Subcutaneous abdominal adipose tissue (tissue), 5 donors: ENCODE results near the gene KLHL25.

Source experiments
- H3K27ac ChIP-seq: one replicate; pipeline ENCODE4 v1.7.0; 2013; ENCODE audit warnings: low read depth, mild to moderate bottlenecking, inconsistent platforms, low read length, moderate library complexity
- H3K27me3 ChIP-seq, 5 donors: one replicate each; pipeline ENCODE4 v1.7.0; 2013; ENCODE audit warnings: low read length in 5 of 5, inconsistent platforms in 1 of 5; ENCODE audit not compliant: control insufficient read depth in 5 of 5, insufficient read depth in 4 of 5
- H3K36me3 ChIP-seq, 5 donors: one replicate each; pipeline ENCODE4 v1.7.0; 2013; ENCODE audit warnings: low read length in 5 of 5; ENCODE audit not compliant: control insufficient read depth in 5 of 5, insufficient read depth in 5 of 5
- H3K4me1 ChIP-seq, 5 donors: one replicate each; pipeline ENCODE4 v1.7.0; 2013; ENCODE audit warnings: low read length in 5 of 5, mild to moderate bottlenecking in 3 of 5, moderate library complexity in 1 of 5; ENCODE audit not compliant: control insufficient read depth in 5 of 5, insufficient read depth in 5 of 5
- H3K4me3 ChIP-seq, 5 donors: one replicate each; pipeline ENCODE4 v1.7.0; 2013; ENCODE audit warnings: low read length in 5 of 5, low read depth in 1 of 5
- H3K9ac ChIP-seq, 5 donors: one replicate each; pipeline ENCODE4 v1.7.0; 2013; ENCODE audit warnings: low read length in 5 of 5, mild to moderate bottlenecking in 4 of 5, moderate library complexity in 3 of 5
- H3K9me3 ChIP-seq, 5 donors: one replicate each; pipeline ENCODE4 v1.7.0; 2013; ENCODE audit warnings: low read length in 5 of 5; ENCODE audit not compliant: control insufficient read depth in 5 of 5
- donor health status: healthy.
- donor health status: healthy.
- donor health status: healthy.
- donor health status: healthy.
- donor health status: healthy.

The KLHL25 gene

GRCh38 chr15:85755942-85756341, 38.8 kb downstream of the KLHL25 start:
- H3K36me3 ChIP-seq: peaks cover 0 to 18% (median 15%) of the 10 kb centered on the region in 5 donors
- peaks cover 6 to 79% (median 64%) of the 10 kb centered on the region in 5 donors for H3K4me1 ChIP-seq
- no peaks in the 10 kb centered on the region for H3K27me3 ChIP-seq
- no peak overlapping the region for H3K9ac ChIP-seq
- H3K9me3 ChIP-seq: no peaks in the 10 kb centered on the region
- H3K4me3 ChIP-seq: no peak overlapping the region
- peak overlapping the region; percentile 44 for H3K27ac ChIP-seq

GRCh38 chr15:85755471-85755870, 39.3 kb downstream of the KLHL25 start:
- no peaks in the 10 kb centered on the region for H3K27me3 ChIP-seq
- no peaks in the 10 kb centered on the region for H3K9me3 ChIP-seq
- H3K4me3 ChIP-seq: no peak overlapping the region
- H3K36me3 ChIP-seq: peaks cover 0 to 15% (median 12%) of the 10 kb centered on the region in 5 donors
- H3K9ac ChIP-seq: no peak overlapping the region
- peaks cover 8 to 84% (median 69%) of the 10 kb centered on the region in 5 donors for H3K4me1 ChIP-seq
- peak overlapping the region; percentile 44 for H3K27ac ChIP-seq

GRCh38 chr15:85754989-85755388, 39.7 kb downstream of the KLHL25 start:
- Histone ChIP-seq H3K27ac (no peak overlapping the region), H3K36me3 (peaks cover 0 to 10% (median 7%) of the 10 kb centered on the region in 5 donors), H3K4me1 (peaks cover 10 to 89% (median 73%) of the 10 kb centered on the region in 5 donors), H3K4me3 (no peak overlapping the region), H3K27me3 (no peaks in the 10 kb centered on the region), H3K9ac (no peak overlapping the region), H3K9me3 (no peaks in the 10 kb centered on the region)

- Histone ChIP-seq H3K4me1 (peaks cover 10 to 93% (median 78%) of the 10 kb centered on the region in 5 donors), H3K27ac (no peak overlapping the region), H3K9ac (no peak overlapping the region), H3K27me3 (no peaks in the 10 kb centered on the region), H3K4me3 (no peak overlapping the region), H3K36me3 (peaks cover 0 to 7% (median 5%) of the 10 kb centered on the region in 5 donors), H3K9me3 (no peaks in the 10 kb centered on the region)
Measured at GRCh38 chr15:85753791-85754452, 40.8 kb downstream of the KLHL25 start.

GRCh38 chr15:85753261-85753660, 41.5 kb downstream of the KLHL25 start:
- Histone ChIP-seq H3K9ac (no peak overlapping the region), H3K4me3 (no peak overlapping the region), H3K27me3 (no peaks in the 10 kb centered on the region), H3K27ac (no peak overlapping the region), H3K4me1 (peaks cover 9 to 92% (median 79%) of the 10 kb centered on the region in 5 donors), H3K9me3 (no peaks in the 10 kb centered on the region), H3K36me3 (peaks cover 0 to 12% (median 9%) of the 10 kb centered on the region in 5 donors)

- Histone ChIP-seq H3K9me3 (no peaks in the 10 kb centered on the region), H3K4me1 (peaks cover 8 to 92% (median 74%) of the 10 kb centered on the region in 5 donors), H3K4me3 (no peak overlapping the region), H3K9ac (no peak overlapping the region), H3K36me3 (peaks cover 0 to 19% (median 13%) of the 10 kb centered on the region in 5 donors), H3K27me3 (no peaks in the 10 kb centered on the region), H3K27ac (peak overlapping the region; percentile 85)
Measured at GRCh38 chr15:85752491-85752961, 42.2 kb downstream of the KLHL25 start.

GRCh38 chr15:85752124-85752475, 42.6 kb downstream of the KLHL25 start:
- Histone ChIP-seq H3K9ac (no peak overlapping the region), H3K4me1 (peaks cover 8 to 92% (median 71%) of the 10 kb centered on the region in 5 donors), H3K27ac (peak overlapping the region; percentile 85), H3K27me3 (no peaks in the 10 kb centered on the region), H3K36me3 (peaks cover 0 to 23% (median 18%) of the 10 kb centered on the region in 5 donors), H3K9me3 (no peaks in the 10 kb centered on the region), H3K4me3 (no peak overlapping the region)

- Histone ChIP-seq H3K4me1 (peaks cover 8 to 92% (median 70%) of the 10 kb centered on the region in 5 donors), H3K9ac (no peak overlapping the region), H3K36me3 (peaks cover 0 to 29% (median 23%) of the 10 kb centered on the region in 5 donors), H3K9me3 (no peaks in the 10 kb centered on the region), H3K4me3 (no peak overlapping the region), H3K27ac (peak overlapping the region; percentile 85), H3K27me3 (no peaks in the 10 kb centered on the region)
Measured at GRCh38 chr15:85751291-85752123, 43.2 kb downstream of the KLHL25 start.

GRCh38 chr15:85750319-85751290, 44.1 kb downstream of the KLHL25 start:
- no peaks in the 10 kb centered on the region for H3K27me3 ChIP-seq
- peaks cover 8 to 92% (median 65%) of the 10 kb centered on the region in 5 donors for H3K4me1 ChIP-seq
- H3K27ac ChIP-seq: peak overlapping the region; percentile 85
- peak overlapping the region; percentile 29 to 61 (median 54) for H3K4me3 ChIP-seq
- peak overlapping the region in 2 of 5 donors; percentile 26 to 62 for H3K9ac ChIP-seq
- peaks cover 0 to 37% (median 32%) of the 10 kb centered on the region in 5 donors for H3K36me3 ChIP-seq
- H3K9me3 ChIP-seq: no peaks in the 10 kb centered on the region
